ENCODE results near the gene CELF2. TPM values are rescaled to one million over a fixed set of nuclear protein-coding genes. Genes with fewer than 3 reads are reported as not detected.

Gene CELF2
- total and polyA plus RNA-seq, 9 of the 15 experiments (the other 6 are each of a cell fraction or from before 2014, with no cell fraction given) = 4.0 to 20.3 (median 11.1) TPM

GRCh38 chr10:11344081-11344480 is 326.4 kb downstream of the CELF2 start:
- Histone ChIP-seq H3K27ac (ENCODE audit: extremely low read depth, low read depth, low read length) (no peak overlapping the region), H3K79me2 (ENCODE audit: control insufficient read depth, insufficient read depth, low read length) (no peaks in the 10 kb centered on the region), H3K27me3 (ENCODE audit: control insufficient read depth in 2 of 2, insufficient read depth in 2 of 2, low read length in 2 of 2) (peaks cover 24 to 47% of the 10 kb centered on the region in 2 experiments), H3K9ac (ENCODE audit: insufficient read depth in 1 of 2, low read depth in 2 of 2, low read length in 2 of 2) (no peak overlapping the region), H3K4me1 (replicated peaks in 1 of 2; ENCODE audit: control insufficient read depth in 2 of 2, insufficient read depth in 2 of 2, low read length in 2 of 2) (peaks cover 0 to 11% of the 10 kb centered on the region in 2 experiments; a peak in 2 of 5 replicates), H3K36me3 (ENCODE audit: control insufficient read depth, insufficient read depth, low read length) (no peaks in the 10 kb centered on the region), H3K9me1 (ENCODE audit: control insufficient read depth, insufficient read depth, low read length) (no peaks in the 10 kb centered on the region), H3K4me3 (no peak overlapping the region), H2AFZ (ENCODE audit: low read depth, low read length) (no peak overlapping the region), H3K9me3 (replicated peaks; ENCODE audit: control insufficient read depth, insufficient read depth, low read depth, low read length) (no peaks in the 10 kb centered on the region), H3K4me2 (ENCODE audit: insufficient read depth, low read length) (no peak overlapping the region), H4K20me1 (replicated peaks; ENCODE audit: control insufficient read depth, insufficient read depth, low read length) (no peaks in the 10 kb centered on the region)
- CTCF ChIA-PET (ENCODE audit: low intra/inter-chr PET ratio) = no interaction called here
- no peak for FAIRE-seq
- WGBS (ENCODE audit: insufficient coverage, low coverage, missing lambda C conversion rate) = 38% methylated on average over 26 of the region's 30 CpGs
- POLR2A ChIA-PET = no interaction called here
- in situ Hi-C loops (cut with MboI) (no loop called here), intact Hi-C loops (cut with micrococcal nuclease) (no loop called here)
- no peak for ATAC-seq
- no peak for DNase-seq (ENCODE audit: extremely low read depth in 1 of 4, low spot score in 3 of 4)
- TF ChIP-seq PURB (CRISPR knock-in tag; IDR thresholded peaks at IDR 0.05; ENCODE audit: low read depth) (no peak), MEIS2 (IDR thresholded peaks at IDR 0.05; ENCODE audit: partially characterized antibody) (no peak), SPI1 (IDR thresholded peaks at IDR 0.05; ENCODE audit: borderline replicate concordance, low read depth, low read length) (no peak), CC2D1A (IDR thresholded peaks at IDR 0.05) (no peak), SMARCC2 (IDR thresholded peaks at IDR 0.05; ENCODE audit: low read depth) (no peak), RNF219 (CRISPR knock-in tag; IDR thresholded peaks at IDR 0.05) (no peak)
- BruUV-seq (replicated peaks) = no TSS peak

All from K562 (cell line).